ENCODE results near the gene FSTL3.
"Not testable (repeated sequence)": the region's sequence is repeated elsewhere in the genome, so short reads cannot be mapped to it uniquely, and the experiment has no call there.

FSTL3 gene

DNA sequence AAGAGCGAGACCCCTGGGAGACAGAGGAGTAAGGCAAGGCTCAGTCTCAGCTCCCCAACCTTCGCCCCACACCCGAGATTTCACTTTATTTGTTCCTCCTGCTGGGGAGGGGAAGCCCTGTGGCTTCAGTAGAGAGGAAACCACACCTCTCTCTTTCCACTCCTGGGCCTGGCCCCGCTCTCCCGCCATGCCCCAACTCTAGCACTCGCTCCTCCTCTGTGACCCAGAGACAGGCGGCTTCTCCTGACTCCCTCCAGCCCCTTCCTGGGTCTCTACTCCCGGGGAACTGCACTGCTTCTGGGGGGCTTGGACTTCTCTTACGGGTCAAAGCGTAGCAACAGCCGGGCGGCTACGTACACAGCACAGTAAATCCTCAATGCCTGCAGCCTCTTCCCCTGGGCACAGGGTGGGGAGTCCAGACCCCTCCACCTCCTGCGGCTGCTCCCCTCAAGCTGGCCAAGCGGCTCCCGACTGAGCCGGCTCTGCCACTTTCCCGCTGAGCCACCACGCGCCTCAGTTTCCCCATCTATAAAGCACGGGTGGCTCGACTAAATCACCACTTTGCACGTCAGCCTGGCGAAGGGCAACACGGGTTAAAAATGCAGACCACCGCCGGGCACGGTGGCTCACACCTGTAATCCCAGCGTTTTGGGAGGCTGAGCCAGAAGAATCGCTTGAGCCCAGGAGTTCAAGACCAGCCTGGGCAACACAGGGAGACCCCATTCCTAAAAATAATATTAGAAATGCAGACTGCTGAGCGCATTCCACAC is 14.6 kb upstream of the FSTL3 start:
- peak in 1 of 2 experiments; percentile 65 for DNase-seq (ENCODE audit: low read depth in 2 of 2)

DNA sequence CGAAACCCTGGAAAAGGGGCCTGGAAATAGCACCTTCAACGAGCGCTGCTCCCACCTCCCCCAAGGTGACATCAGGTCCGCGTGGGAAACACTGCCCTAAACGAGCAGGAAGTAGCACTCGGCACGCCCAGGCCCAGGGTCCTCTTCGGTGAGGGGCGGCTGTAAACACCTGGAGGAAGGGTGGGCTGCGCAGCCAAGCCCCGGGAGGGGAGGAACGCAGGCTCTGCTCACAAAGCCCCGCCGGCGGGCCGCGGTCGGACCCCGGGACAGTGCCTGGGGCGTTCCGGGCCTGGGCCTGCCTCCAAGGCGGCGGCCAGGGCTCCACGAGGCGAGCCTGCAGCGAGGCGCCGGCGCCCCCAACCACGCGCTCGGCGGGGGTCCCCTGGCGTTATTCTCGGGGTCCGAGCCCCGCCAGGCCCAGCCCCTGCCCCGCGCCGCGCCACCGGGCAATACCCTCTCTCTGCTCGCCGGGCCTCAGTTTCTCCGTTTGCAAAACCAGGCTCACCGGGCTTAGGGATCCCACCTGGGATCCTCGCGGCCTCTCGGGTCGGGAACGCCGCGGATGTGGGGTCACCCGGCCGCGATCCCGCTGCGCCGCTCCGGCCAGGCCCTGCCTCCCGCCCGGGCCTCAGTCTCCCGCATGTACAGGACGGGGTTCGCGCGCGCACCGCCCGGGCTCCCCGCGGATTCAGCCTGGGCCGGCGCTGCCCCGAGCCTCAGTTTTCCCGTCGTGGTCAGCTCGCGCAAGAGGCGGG is 13.8 kb upstream of the FSTL3 start:
- peak; percentile 63 to 64 for DNase-seq (ENCODE audit: low read depth in 2 of 2)

DNA sequence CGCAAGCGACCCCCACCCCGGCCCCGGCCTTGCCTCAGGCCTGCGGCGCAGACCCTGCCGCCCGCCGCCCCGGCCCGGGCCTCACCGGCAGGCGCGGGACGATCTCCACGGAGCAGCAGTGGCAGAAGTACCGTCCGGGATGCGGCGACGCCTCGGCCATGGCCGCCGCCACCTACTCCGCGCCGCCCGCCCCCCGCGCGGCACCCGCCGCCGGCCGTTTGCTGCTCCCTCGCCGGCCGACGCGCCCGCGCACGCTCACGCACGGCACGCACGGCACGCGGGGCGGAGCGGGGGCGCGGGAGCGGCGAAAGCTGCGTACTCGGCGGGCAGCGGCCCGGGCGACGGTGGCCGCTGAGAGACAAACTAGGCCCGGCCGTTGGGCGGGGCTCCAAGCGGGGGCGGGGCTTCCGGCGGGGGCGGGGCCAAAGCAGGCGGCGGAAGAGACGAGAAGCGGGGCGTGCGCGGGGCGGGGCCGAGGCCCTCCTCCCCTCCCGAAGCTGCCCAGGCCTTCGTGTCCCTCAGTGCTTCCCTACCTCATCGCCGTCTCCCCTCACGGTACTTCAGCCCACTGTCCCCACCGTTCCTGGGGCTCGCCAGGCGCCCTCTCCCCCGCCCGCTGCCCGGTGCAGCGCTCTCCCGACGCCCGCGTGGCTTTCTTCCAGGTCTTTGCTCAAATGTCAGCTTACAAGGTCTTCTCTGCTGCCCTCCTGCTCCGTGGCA is 13.1 kb upstream of the FSTL3 start, which contains the start of gene RNF126:
TSS of gene RNF126 (minus strand) at position 253 of the 720 bp plus-strand sequence. CDS start at position 160, 93 bp downstream.
- DNase-seq (ENCODE audit: low read depth in 2 of 2) = peak; percentile 95 to 96

DNA sequence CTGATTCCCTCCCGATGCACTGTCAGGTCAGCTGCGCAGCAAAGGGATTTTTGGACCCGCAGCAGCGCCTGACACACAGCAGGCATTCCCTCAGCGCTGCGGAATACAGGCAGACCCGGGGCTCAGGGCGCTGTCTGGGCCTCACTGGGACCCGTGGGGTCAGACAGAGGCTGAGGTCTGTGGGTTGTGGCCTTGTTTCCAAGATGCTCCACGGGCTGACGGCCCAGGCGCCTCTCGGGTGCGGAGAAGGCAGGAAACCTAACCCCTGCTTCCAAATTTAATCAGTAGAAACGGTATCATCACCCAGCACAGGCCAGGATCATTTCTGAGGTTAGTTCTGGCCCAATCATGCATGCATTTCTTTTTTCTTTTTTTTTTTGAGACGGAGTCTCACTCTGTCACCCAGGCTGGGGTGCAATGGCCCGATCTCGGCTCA is 12.5 kb upstream of the FSTL3 start:
- DNase-seq (ENCODE audit: low read depth in 2 of 2) = no peak

DNA sequence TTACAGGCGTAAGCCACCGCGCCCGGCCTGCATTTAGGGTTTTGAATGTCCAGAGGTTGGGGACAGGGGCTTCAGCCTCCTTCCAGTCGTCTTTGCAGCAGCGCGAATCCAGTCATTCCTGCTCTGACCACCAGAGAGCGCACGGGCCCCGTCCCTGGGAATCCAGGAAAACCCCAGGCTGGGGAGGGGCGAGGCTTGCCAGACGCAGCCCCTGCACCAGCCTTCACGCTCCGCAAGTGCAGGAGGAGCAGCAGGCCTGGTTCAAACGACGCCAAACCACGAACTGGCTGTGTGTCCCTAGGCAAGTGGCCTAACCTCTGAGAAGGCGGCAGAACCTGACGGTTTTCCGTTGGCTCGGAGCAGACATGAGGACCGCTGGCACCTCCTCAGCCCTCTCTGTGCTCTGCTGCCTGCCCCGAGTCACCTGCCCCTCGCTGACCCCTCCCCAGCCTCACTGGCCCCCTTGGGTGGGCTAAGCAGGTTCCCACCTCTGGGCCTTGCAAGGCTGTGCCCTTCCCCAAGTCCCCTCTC is 11.2 kb upstream of the FSTL3 start:
- DNase-seq (ENCODE audit: low read depth in 2 of 2) = peak; percentile 69 to 87

DNA sequence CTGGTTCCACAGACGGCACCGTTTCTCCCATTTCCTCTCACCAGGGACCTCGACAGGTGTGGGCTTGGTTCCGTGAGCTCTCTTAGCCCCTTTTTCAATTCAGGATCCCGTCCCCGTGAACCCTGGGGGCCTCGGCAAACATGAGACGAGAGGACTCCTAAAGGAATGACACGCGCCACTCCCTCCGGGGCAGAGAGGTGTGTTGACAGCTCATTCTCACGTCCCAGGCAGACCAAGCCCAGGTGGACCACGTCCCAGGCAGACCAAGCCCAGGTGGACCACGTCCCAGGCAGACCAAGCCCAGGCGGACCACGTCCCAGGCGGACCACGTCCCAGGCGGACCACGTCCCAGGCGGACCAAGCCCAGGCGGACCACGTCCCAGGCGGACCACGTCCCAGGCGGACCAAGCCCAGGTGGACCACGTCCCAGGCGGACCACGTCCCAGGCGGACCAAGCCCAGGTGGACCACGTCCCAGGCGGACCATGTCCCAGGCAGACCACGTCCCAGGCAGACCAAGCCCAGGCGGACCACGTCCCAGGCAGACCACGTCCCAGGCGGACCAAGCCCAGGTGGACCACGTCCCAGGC is 9.1 kb upstream of the FSTL3 start:
- DNase-seq (ENCODE audit: low read depth in 2 of 2) = not testable (repeated sequence)

DNA sequence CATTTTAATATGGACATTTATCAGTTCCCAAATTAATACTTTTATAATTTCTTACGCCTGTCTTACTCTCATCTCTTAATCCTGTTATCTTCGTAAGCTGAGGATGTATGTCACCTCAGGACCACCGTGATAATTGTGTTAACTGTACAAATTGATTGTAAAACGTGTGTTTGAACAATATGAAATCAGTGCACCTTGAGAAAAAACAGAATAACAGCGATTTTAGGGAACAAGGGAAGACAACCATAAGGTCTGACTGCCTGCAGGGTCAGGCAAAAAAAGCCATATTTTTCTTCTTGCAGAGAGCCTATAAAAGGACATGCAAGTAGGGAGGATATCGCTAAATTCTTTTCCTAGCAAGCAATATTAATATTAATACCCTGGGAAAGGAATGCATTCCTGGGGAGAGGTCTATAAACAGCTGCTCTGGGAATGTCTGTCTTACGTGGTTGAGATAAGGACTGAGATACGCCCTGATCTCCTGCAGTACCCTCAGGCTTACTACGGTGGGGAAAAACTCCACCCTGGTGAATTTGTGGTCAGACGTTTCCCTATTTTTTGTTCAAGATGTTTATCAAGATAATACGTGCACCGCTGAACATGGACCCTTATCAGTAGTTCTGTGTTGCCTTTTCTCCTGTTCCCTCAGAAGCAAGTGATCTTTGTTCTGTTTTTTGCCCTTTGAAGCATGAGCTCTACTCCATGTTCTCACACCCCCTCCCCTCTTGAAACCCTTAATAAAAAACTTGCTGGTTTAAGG is 7.3 kb upstream of the FSTL3 start:
- DNase-seq (ENCODE audit: low read depth in 2 of 2) = not testable (repeated sequence)

DNA sequence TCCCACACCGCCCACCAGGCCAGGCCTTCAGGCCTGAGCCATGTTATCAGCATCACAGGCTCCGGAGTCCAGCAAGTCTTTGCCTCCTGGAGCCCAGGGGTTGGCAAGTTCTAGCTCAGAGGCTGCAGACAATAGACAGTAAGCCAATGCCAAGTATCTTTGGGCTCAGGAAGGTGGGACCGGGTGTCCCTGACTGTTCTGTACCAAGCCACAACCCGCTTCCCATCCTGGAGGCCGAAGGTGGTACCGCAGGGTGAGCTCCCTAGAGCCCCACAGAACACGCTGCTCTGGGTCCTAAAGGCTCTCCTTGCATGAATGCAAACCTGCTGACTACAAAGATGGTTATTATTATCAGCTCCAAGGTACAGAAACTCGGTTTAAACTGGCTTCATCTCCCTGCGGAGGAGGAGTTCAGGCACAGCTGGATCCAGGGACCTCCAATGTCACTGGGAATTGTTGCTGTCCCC is 5.5 kb upstream of the FSTL3 start:
- DNase-seq (ENCODE audit: low read depth in 2 of 2) = no peak

DNA sequence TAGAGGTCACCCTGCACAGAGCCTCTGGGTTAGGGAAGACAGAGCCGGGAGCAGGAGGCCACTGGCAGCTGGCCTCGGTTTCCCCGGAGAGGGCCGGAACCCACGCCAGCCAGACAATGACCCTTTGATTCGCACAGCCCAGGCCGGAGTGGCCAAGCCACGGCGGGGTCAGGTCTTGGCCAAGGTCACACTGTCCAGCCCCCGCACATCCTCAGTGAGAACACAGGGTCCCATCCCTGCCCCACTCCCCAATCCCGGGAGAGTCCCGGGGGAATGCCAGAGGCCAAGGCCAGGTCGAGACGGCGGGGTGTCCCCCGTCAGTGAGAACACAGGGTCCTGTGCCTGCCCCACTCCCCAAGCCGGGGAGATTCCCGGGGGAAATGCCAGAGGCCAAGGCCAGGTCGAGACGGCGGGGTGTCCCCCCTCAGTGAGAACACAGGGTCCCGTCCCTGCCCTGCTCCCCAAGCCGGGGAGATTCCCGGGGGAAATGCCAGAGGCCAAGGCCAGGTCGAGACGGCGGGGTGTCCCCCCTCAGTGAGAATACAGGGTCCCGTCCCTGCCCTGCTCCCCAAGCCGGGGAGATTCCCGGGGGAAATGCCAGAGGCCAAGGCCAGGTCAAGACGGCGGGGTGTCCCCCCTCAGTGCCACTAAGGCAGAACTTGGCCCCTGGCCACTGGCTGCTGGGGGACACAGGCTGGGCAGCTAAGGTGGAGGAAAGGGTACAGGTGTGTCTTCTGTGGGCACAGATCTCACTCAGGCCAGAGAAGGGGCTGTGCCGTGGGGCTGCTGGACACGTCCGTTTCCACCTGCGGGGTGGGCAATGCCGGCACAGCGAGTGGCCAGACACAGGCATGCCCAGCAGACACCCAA is 1.7 kb upstream of the FSTL3 start:
- no peak for DNase-seq (ENCODE audit: low read depth in 2 of 2)

DNA sequence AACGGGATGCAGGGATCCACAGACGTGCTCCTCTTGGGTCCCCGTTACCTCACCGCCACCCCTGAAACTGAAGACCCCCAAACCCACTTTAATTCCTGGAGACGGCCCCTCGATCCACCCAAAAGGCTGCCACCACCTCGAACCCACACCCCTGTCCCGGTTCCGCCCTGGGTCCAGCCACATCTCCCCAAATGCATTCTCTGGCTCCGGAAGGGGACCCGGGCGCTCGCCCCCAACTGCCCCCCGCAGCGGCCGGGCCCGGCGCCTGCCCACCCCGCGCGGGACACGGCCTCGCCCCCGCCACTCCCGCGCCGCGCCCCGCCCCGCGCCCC is 219 bp upstream of the FSTL3 start:
- no peak for DNase-seq (ENCODE audit: low read depth in 2 of 2)

DNA sequence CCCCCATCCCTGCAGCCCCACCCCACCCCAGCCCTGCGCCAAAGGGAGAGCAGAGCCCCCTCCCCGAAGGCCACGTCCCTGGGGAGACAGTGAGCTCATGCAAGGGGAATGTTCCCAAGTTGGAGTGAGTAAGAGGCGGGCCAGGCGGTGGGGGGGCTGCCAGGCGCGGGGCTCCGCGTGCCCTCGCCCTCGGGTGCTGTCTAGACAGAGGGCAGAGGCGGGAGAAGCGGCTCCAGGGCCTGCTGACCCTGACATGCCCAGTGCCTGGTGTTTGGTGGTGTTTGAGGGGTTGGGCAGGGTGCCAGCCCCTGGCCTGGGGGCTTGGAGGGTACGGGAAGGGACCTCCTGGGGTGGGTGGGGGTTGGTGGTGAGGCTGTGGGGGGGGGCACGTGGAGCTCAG is 1.0 kb downstream of the FSTL3 start:
- DNase-seq (ENCODE audit: low read depth in 2 of 2) = no peak

DNA sequence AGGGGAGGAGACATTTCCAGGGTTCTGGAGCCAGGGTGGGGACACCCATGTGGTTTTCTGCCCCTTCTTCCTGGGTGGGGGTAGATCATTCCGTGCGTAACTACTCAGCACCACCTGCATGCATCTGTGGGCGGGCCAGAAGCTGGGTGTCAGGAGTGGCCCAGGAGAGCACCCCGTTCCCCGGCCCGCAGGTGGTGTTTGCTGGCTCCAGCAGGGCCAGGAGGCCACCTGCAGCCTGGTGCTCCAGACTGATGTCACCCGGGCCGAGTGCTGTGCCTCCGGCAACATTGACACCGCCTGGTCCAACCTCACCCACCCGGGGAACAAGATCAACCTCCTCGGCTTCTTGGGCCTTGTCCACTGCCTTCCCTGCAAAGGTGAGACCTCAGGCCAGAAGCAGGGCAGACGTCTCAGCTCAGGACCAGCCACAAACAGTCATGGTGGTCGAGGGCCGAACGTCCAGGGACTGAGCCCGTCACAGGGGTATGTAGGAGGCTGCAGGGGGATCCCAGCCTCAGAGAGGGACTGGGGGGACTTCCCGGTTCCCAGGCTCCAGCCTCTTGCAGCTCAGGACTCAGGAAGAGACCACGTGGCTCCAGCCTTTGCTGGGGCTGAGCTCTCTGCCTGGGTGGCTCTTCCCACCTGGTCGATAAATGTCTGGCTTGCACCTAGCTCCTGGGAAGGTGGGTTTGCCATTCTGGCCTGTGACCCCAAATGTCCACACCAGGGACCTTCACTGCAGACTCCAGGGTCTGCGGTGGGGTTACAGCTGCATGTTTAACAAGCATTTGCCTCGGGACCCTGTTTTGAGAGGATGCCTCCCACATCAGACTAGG is 1.6 kb downstream of the FSTL3 start:
- no peak for DNase-seq (ENCODE audit: low read depth in 2 of 2)

DNA sequence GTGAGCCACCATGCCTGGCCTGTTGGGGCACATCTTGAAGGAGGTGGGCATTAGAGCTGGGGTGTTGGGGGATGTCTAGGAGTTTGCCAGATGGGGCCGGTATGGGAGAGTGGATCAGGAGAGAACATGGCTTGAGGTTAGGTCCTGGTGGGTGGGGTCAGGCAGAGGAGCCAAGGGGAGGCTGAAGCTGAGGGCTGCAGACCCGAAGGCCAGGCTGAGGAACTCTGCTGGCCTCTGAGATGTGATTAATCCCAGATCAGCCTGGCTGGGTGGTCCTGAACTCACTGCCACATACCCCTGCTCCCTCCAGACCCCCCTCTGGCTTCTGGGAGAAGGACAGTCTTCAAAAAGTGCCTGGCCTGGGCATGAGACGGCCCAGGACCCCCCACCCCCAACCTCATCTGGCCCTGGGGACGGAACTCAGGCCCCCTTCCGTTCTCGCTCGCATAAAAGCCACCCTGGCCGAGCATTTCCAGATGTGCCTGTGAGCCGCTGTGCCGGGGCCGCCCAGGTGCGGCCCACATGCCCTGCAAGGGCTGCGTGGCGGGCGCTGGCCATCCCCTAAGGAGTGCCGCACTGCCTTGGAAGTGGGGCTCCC is 2.7 kb downstream of the FSTL3 start:
- DNase-seq (ENCODE audit: low read depth in 2 of 2) = no peak

DNA sequence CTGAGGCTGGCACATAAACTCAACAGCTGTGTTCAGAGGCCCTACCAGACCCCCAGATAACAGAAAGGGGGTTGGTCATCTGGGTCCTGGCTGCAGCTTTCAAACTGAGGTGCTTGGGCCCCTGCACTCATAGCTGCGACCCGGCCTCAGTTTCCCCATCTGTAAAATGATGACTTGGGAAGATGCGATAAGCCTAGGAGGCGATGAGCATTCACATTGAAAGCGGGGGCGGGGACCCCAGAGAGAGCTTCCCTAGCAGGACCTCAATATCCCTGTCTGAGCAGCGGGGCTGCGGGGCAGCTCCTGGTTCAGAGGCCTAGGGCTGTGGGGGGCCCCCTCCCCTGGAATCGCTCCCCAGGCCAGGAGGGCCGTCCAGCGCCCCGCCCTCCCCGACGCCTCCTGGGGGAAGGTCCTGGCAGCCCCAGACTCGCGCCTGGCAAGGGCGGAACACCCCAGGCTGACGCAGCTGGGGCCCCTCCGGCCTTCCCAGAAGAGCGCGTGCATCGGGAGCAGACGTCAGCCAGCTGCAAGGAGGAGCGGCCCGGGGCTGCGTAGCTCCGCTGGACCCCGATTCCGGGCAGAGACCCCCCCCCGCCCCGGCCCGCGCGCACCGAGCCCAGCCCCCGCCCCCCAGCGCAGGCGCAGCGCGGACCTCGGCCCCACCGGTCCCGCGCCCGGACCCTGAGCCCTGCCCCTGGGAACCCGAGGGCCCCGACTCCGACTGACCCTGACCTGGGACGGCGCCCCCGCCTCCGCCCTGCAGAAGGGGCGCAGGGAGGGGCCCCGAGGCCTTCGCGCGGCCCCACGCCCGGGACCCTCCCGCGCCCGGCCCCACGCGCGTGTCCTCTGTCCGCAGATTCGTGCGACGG is 3.5 kb downstream of the FSTL3 start:
- peak in 1 of 2 experiments; percentile 38 for DNase-seq (ENCODE audit: low read depth in 2 of 2)

DNA sequence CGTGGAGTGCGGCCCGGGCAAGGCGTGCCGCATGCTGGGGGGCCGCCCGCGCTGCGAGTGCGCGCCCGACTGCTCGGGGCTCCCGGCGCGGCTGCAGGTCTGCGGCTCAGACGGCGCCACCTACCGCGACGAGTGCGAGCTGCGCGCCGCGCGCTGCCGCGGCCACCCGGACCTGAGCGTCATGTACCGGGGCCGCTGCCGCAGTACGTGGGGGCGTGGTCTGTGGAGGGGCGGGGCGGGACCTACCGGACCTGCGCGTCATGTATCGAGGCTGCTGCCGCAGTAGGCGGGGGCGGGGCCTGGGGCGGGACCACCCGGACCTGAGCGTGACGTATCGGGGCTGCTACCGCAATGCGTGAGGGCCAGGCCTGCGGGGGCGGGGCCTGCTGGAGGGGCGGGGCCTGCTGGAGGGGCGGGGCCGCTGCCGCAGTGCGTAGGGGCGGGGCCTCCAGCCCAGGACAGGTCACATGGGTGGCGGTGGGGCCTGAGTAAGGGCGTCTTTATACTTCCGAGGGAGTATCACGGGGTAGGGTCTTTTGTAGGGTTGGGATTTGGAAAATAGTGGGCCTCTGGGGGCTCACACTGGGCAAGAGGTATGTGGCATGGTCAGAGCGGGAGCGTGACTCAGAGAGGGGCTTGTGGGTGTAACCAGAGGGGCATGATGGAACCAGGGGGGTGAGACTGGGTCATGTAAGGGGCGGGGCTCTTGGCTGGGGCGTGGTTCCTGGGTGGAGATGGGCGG is 4.3 kb downstream of the FSTL3 start:
- peak; percentile 100 for DNase-seq (ENCODE audit: low read depth in 2 of 2)

DNA sequence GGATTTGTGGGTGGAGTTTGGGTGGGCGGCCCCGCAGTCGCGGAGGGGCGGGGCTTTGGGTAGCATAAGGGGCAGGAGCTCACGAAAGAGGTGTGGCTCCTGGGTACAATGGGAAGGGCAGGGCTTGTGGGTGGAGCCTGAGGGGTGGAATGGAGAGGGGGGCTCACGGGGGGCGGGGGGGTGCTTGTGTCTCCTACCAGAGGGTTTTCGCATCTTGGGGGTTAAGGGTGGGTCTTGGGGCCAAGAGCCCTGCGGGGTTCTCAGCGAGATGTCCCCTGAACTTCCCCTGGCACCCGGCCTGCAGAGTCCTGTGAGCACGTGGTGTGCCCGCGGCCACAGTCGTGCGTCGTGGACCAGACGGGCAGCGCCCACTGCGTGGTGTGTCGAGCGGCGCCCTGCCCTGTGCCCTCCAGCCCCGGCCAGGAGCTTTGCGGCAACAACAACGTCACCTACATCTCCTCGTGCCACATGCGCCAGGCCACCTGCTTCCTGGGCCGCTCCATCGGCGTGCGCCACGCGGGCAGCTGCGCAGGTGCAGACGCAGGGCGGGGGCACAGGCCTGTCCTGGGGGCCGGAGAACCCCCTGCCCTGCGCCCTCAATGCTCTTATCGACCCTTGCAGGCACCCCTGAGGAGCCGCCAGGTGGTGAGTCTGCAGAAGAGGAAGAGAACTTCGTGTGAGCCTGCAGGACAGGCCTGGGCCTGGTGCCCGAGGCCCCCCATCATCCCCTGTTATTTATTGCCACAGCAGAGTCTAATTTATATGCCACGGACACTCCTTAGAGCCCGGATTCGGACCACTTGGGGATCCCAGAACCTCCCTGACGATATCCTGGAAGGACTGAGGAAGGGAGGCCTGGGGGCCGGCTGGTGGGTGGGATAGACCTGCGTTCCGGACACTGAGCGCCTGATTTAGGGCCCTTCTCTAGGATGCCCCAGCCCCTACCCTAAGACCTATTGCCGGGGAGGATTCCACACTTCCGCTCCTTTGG is 5.1 kb downstream of the FSTL3 start:
- peak in 1 of 2 experiments; percentile 92 for DNase-seq (ENCODE audit: low read depth in 2 of 2)
